ENCODE results near the gene DFFB. TPM values are rescaled to one million over a fixed set of nuclear protein-coding genes. Genes with fewer than 3 reads are reported as not detected.
"Not testable (repeated sequence)": the region's sequence is repeated elsewhere in the genome, so short reads cannot be mapped to it uniquely, and the experiment has no call there.

DFFB gene
- total and polyA plus RNA-seq, 7 donors: 1.1 to 2.4 (median 1.9) TPM

DNA sequence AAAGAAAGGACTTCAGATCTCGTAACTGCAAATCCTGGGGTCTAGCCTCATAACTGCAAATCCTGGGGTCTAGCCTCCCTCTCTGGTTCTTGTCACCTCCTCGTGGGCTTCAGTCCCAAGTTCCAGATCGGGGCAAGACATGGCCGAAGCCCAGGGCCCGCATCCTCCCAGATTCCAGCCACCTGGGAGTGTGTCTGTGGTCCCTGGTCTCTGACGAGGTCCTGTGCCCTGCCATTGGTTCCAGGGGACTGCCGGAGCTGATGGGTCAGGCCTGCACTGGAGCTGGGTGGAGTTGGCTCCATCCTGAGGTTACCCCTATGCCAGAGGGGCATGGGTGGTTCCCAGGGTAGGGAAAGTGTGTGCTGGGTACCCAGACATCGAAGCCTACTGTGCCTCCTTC, 60.5 kb downstream of the DFFB start:
- intact Hi-C loops (cut with DNase I): loop anchor here in 1 of 2 donors (10.0 kb wide), 1 partner anchor 1827 kb away; no protein-coding TSS in a partner anchor
- no peak for DNase-seq
- TF ChIP-seq, protein P1, sequence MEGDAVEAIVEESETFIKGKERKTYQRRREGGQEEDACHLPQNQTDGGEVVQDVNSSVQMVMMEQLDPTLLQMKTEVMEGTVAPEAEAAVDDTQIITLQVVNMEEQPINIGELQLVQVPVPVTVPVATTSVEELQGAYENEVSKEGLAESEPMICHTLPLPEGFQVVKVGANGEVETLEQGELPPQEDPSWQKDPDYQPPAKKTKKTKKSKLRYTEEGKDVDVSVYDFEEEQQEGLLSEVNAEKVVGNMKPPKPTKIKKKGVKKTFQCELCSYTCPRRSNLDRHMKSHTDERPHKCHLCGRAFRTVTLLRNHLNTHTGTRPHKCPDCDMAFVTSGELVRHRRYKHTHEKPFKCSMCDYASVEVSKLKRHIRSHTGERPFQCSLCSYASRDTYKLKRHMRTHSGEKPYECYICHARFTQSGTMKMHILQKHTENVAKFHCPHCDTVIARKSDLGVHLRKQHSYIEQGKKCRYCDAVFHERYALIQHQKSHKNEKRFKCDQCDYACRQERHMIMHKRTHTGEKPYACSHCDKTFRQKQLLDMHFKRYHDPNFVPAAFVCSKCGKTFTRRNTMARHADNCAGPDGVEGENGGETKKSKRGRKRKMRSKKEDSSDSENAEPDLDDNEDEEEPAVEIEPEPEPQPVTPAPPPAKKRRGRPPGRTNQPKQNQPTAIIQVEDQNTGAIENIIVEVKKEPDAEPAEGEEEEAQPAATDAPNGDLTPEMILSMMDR (IDR thresholded peaks at IDR 0.05): no peak
- Histone ChIP-seq H3K9me3 (no peaks in the 10 kb centered on the region), H3K27ac (no peak overlapping the region), H3K36me3 (ENCODE audit: insufficient read depth in 1 of 2, low read depth in 1 of 2) (no peaks in the 10 kb centered on the region), H3K4me1 (no peaks in the 10 kb centered on the region), H3K27me3 (ENCODE audit: insufficient read depth in 3 of 3, low read length in 2 of 3) (peaks cover 0 to 15% (median 3%) of the 10 kb centered on the region in 3 donors), H3K4me3 (no peak overlapping the region)
- ATAC-seq: no peak
- 84 to 86% (median 85%) methylated on average over 8 of the region's 8 CpGs for WGBS, 3 donors

DNA sequence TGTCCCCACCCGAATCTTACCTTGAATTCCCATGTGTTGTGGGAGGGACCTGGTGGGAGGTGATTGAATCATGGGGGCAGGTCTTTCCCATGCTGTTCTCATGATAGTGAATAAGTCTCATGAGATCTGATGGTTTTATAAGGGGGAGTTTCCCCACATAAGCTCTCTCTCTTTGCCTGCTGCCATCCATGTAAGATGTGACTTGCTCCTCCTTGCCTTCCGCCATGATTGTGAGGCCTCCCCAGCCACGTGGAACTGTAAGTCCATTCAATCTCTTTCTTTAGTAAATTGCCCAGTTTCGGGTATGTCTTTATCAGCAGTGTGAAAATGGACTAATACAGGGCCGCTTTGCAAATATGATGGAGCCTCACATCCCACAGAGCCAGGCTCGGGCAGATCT, 61.1 kb downstream of the DFFB start:
- not testable (repeated sequence) for H3K36me3 ChIP-seq (ENCODE audit: insufficient read depth in 1 of 2, low read depth in 1 of 2); ATAC-seq; H3K4me1 ChIP-seq; DNase-seq; H3K4me3 ChIP-seq; H3K27ac ChIP-seq; H3K9me3 ChIP-seq
- WGBS, 3 donors: 79 to 83% (median 82%) methylated on average over 6 of the region's 6 CpGs
- peaks cover 0 to 11% (median 4%) of the 10 kb centered on the region in 3 donors for H3K27me3 ChIP-seq (ENCODE audit: insufficient read depth in 3 of 3, low read length in 2 of 3)
- intact Hi-C loops (cut with DNase I): loop anchor here in 1 of 2 donors (10.0 kb wide), 1 partner anchor 1826 kb away; no protein-coding TSS in a partner anchor

DNA sequence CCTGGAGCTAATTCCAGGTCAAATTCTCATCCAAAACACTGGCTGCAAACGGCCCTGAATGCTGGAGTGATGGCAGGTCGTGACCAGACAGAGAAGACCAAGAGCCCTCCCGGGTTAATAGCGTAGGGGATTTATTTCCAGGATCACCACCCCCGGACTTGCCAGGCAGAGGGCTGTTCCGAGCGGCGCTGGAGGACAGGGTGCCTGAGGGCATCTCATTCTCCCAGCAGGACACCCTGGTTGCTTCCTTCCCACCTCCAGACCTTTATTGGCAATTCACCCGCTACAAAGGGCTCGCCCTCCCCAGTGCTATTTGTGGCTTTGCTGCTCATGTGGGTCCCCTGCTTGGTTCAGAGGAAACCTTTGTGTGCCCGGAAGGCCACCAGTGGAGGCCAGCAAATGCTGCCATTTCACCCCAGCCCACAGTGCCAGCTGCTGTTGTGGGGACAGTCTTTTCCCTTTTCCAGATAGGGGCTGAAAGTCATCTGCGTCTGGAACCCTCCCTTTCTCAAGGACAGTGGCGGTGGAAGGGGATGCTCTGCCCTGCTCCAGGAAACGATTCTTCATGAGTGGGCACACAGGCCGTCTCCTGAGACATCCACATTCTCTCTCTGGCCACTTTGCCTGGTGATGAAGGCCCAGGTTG, 61.8 kb downstream of the DFFB start:
- intact Hi-C loops (cut with DNase I): loop anchor here in 1 of 2 donors (10.0 kb wide), 1 partner anchor 1826 kb away; no protein-coding TSS in a partner anchor
- Histone ChIP-seq H3K4me3 (no peak overlapping the region), H3K36me3 (ENCODE audit: insufficient read depth in 1 of 2, low read depth in 1 of 2) (no peaks in the 10 kb centered on the region), H3K27ac (no peak overlapping the region), H3K27me3 (ENCODE audit: insufficient read depth in 3 of 3, low read length in 2 of 3) (peaks cover 0 to 11% (median 4%) of the 10 kb centered on the region in 3 donors), H3K9me3 (no peaks in the 10 kb centered on the region), H3K4me1 (no peaks in the 10 kb centered on the region)
- TF ChIP-seq, protein P1 (IDR thresholded peaks at IDR 0.05): no peak
- 74 to 83% (median 75%) methylated on average over 15 of the region's 15 CpGs for WGBS, 3 donors
- DNase-seq (no peak), ATAC-seq (no peak)

DNA sequence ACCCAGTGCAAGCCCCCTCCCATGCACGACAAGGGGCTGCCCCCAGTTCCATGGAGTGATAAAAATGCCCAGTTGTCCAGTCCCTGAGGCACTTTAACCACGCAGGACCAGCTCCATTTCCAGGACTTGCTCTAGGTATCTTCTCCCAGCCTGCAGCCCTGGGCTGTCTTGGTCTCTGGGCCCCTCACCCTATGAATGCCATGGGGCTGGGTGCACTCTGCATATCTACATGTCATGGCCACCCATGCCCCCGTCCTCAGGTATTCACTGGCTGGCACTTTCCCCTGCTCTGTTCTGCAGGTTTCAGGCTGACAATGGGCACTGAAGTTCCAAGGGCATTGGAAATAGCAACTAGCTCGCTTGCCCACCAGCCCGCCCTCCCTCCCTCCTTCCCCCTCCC, 62.4 kb downstream of the DFFB start:
- no peaks in the 10 kb centered on the region for H3K4me1 ChIP-seq
- H3K4me3 ChIP-seq: no peak overlapping the region
- 72 to 85% (median 78%) methylated on average over 5 of the region's 5 CpGs for WGBS, 3 donors
- TF ChIP-seq, protein P1 (IDR thresholded peaks at IDR 0.05): no peak
- ATAC-seq: no peak
- peaks cover 0 to 17% (median 6%) of the 10 kb centered on the region in 3 donors for H3K27me3 ChIP-seq (ENCODE audit: insufficient read depth in 3 of 3, low read length in 2 of 3)
- no peak overlapping the region for H3K27ac ChIP-seq
- H3K36me3 ChIP-seq (ENCODE audit: insufficient read depth in 1 of 2, low read depth in 1 of 2): no peaks in the 10 kb centered on the region
- intact Hi-C loops (cut with DNase I): loop anchor here in 1 of 2 donors (10.0 kb wide), 1 partner anchor 1825 kb away; no protein-coding TSS in a partner anchor
- no peak for DNase-seq
- no peaks in the 10 kb centered on the region for H3K9me3 ChIP-seq

DNA sequence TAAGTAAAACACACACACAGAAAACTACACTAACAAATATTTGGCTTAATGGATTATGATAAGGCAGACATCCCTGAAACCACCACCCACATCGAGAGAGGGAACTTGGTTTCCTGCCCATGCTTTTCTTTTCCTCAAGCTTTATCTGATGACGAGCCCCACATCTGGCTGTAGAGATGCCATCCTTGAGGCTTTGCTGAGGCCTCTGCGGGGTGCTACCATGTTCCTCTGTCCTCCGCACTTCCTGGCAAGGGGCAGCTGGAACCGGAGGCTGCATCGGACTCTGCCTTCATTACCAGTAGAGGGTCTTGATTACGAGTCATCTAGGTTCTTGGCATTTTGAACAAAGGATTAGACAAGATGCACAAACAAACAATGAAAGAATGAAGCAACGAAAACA, 64.5 kb downstream of the DFFB start:
- H3K9me3 ChIP-seq: no peaks in the 10 kb centered on the region
- H3K4me3 ChIP-seq: no peak overlapping the region
- ATAC-seq (no peak), DNase-seq (no peak)
- no peaks in the 10 kb centered on the region for H3K4me1 ChIP-seq
- TF ChIP-seq, protein P1 (IDR thresholded peaks at IDR 0.05): no peak
- H3K27ac ChIP-seq: no peak overlapping the region
- 72 to 80% (median 76%) methylated on average over 8 of the region's 8 CpGs for WGBS, 3 donors
- H3K36me3 ChIP-seq (ENCODE audit: insufficient read depth in 1 of 2, low read depth in 1 of 2): no peaks in the 10 kb centered on the region
- H3K27me3 ChIP-seq (ENCODE audit: insufficient read depth in 3 of 3, low read length in 2 of 3): peaks cover 0 to 37% (median 12%) of the 10 kb centered on the region in 3 donors
- intact Hi-C loops (cut with DNase I): no loop called here

Measured in psoas muscle (tissue), 8 donors.